Natural killer cell treated with Interleukin-12 subunit alpha and Interleukin-12 subunit beta and Interleukin-15 and Interleukin-18, amount 100 ng/mL, for 72 hours (primary cell): ENCODE data around the gene NRGN. TPM values are rescaled to one million over a fixed set of nuclear protein-coding genes. Genes with fewer than 3 reads are reported as not detected.
A peak's percentile ranks its signal among the peaks of the same experiment; 100 is the strongest.

Experiments
- ATAC-seq, 2 donors: fragments of 150-1000 bp; cut with Tn5 transposase in 1 of 2; sonication (Bioruptor Pico), chemical (Tn5 transposase) in 1 of 2; 2 replicates each; pipeline ENCODE4 v1.10.0; 2021
- DNase-seq: peaks from one replicate; pipeline ENCODE4 v3.0.0; 2022; ENCODE audit warnings: low spot score
- H3K27ac Mint-ChIP-seq, 2 donors: 1 replicate in 1 of 2; 2 replicates in 1 of 2; pipeline ENCODE4 v1.8.0; 2022; ENCODE audit warnings: mixed read lengths in 2 of 2, mild to moderate bottlenecking in 1 of 2, moderate library complexity in 1 of 2
- H3K27me3 Mint-ChIP-seq, 2 donors: 1 replicate in 1 of 2; 2 replicates in 1 of 2; pipeline ENCODE4 v1.8.0; 2022; ENCODE audit warnings: mixed read lengths in 2 of 2
- H3K36me3 Mint-ChIP-seq: one replicate; pipeline ENCODE4 v1.8.0; 2022; ENCODE audit warnings: mixed read lengths
- H3K4me1 Mint-ChIP-seq, 2 donors: 1 replicate in 1 of 2; 2 replicates in 1 of 2; pipeline ENCODE4 v1.8.0; 2022; ENCODE audit warnings: low read depth in 2 of 2, mixed read lengths in 2 of 2, mild to moderate bottlenecking in 1 of 2
- H3K4me3 Mint-ChIP-seq: one replicate; pipeline ENCODE4 v1.8.0; 2022; ENCODE audit warnings: mixed read lengths
- H3K9me3 Mint-ChIP-seq: 2 replicates; pipeline ENCODE4 v1.8.0; 2022; ENCODE audit warnings: mixed read lengths
- total RNA-seq, 2 donors: library from RNA; stranded (reverse); gene quantifications; one replicate each; pipeline ENCODE4 v1.2.3, GENCODE V29; 2022

The NRGN gene
- total RNA-seq, 2 donors from 2014 or later, result 0.57 to 5.4 TPM

DNA sequence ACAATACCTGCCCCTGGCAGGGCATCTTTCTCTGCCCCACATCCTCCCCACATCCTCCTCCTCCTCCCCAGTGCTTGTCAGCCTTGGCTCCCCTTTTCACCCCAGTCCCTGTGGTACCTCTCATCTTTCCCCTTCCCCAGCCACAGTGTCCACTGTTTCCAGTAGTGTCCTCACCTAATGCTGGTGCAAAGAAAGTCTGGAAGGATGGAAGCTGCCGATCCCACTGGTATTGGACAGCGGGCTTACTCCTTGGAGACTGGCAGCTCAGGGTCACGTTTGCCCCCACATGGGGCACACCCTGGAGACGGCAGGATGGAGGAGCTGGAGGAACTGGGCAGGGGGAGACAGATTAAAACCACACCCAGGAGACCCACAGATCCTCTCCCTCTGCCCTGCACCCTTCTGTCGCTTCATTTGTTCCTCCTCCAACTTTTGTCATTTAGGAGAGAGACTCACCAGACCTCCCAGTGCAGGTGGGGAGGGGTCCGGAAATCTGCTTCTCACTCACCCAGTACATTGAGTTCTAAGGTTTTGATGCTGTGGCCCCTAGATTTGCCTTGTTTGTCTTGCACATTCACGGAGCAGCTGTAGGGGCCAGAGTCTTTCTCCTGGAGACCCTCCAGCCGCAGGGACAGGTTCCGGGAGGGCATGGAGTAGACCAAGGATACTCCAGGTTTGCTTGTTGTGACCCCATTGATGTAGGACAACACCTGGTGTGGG lies 16.5 kb downstream of the NRGN start:
- Mint-ChIP-seq H3K9me3 (no peaks in the 10 kb centered on the region), H3K4me1 (peaks cover 6 to 9% of the 10 kb centered on the region in 2 donors), H3K27ac (no peak overlapping the region), H3K27me3 (peaks cover 27 to 31% of the 10 kb centered on the region in 2 donors), H3K4me3 (no peak overlapping the region), H3K36me3 (no peaks in the 10 kb centered on the region)
- no peak for DNase-seq
- no peak for ATAC-seq

DNA sequence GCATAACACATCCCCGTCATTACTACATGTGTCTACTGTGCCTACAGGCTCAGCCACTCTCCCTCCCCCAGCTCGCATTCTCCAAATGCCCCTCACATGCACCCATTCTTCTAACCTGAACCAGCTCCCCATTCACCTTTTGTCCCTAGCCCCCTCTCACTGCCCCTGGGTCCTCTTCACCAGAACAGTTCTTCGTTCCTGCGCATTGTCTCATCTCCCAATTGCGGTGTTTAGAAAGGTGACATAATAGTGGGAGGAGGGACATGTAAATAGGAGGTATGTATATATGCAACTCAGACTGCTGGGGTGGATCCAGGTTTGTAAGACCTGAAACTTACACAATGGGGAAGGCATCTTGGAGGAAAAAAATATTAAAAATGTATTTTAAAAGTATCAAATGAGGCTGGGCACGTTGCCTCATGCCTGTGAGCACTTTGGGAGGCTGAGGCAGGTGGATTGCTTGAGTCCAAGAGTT lies 17.0 kb downstream of the NRGN start:
- Mint-ChIP-seq H3K4me3 (no peak overlapping the region), H3K4me1 (peaks cover 6 to 9% of the 10 kb centered on the region in 2 donors), H3K27ac (no peak overlapping the region), H3K9me3 (no peaks in the 10 kb centered on the region), H3K27me3 (peaks cover 27 to 31% of the 10 kb centered on the region in 2 donors), H3K36me3 (no peaks in the 10 kb centered on the region)
- no peak for ATAC-seq
- DNase-seq, result no peak

- Mint-ChIP-seq H3K27me3 (peaks cover 27 to 31% of the 10 kb centered on the region in 2 donors), H3K27ac (no peak overlapping the region), H3K4me3 (no peak overlapping the region)
Observed at GRCh38 chr11:124757320-124757719, 17.6 kb downstream of the NRGN start.

GRCh38 chr11:124758355-124759265 lies 18.9 kb downstream of the NRGN start:
- H3K9me3 Mint-ChIP-seq, result no peaks in the 10 kb centered on the region
- H3K4me1 Mint-ChIP-seq, result peaks cover 11 to 12% of the 10 kb centered on the region in 2 donors
- no peak overlapping the region for H3K27ac Mint-ChIP-seq
- H3K4me3 Mint-ChIP-seq, result peak overlapping the region; percentile 42
- ATAC-seq (peak; percentile 58 to 69), DNase-seq (no peak)
- peaks cover 34% of the 10 kb centered on the region in 2 donors for H3K27me3 Mint-ChIP-seq
- no peaks in the 10 kb centered on the region for H3K36me3 Mint-ChIP-seq

More at GRCh38 chr11:124757320-124757719, 17.6 kb downstream of the NRGN start:
- no peak for ATAC-seq
- Mint-ChIP-seq H3K4me1 (peaks cover 6 to 9% of the 10 kb centered on the region in 2 donors), H3K36me3 (no peaks in the 10 kb centered on the region), H3K9me3 (no peaks in the 10 kb centered on the region)
- DNase-seq, result no peak

DNA sequence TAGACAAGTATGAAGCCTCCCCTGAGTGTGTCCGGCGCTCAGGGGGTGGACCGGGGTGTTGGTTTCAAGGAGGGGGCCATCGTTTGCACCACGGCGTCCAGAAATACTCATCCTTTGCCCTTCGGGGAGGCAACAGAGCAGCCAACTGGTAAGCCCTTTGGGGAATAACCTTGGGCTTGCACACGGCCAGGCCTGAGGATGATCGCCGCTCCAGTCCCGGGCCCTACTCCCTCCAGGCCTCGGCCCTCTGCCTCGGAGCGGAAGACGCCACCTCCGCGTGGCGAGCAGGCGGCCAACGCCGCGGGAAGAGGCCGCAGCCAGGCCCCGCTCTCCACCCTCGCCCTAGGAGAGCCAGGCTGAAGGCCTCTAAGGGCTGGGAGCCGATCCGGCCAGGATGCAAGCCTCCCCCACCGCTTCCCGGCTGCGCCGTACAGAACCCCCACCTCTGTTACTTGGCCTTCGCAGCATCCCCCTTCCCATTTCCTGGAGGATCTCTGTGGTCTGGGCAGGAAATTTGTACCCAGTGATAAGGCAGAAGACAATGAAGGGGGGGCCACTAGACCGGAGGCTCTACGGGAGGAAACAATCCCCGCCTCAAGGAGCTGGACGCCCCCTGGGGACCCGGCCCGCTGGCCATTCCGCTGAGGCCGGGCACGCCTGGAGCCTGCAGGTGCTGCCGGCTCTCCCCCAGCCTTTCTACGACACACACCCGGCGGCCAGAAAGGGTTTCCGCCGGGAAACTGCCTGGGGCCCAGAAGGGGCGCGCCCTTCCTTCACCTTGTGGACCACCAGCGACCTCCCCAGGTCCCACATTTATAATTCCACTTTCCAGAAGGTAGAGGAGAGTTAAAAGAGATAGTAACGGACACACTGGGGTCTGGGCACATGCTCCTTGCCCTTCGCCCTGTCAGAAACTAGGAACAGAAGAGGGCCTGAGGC lies 19.8 kb downstream of the NRGN start:
- no peak overlapping the region for H3K4me3 Mint-ChIP-seq
- H3K36me3 Mint-ChIP-seq, result no peaks in the 10 kb centered on the region
- peaks cover 11 to 14% of the 10 kb centered on the region in 2 donors for H3K4me1 Mint-ChIP-seq
- no peaks in the 10 kb centered on the region for H3K9me3 Mint-ChIP-seq
- H3K27me3 Mint-ChIP-seq, result peaks cover 30 to 34% of the 10 kb centered on the region in 2 donors
- ATAC-seq, result no peak
- DNase-seq, result no peak
- no peak overlapping the region for H3K27ac Mint-ChIP-seq

DNA sequence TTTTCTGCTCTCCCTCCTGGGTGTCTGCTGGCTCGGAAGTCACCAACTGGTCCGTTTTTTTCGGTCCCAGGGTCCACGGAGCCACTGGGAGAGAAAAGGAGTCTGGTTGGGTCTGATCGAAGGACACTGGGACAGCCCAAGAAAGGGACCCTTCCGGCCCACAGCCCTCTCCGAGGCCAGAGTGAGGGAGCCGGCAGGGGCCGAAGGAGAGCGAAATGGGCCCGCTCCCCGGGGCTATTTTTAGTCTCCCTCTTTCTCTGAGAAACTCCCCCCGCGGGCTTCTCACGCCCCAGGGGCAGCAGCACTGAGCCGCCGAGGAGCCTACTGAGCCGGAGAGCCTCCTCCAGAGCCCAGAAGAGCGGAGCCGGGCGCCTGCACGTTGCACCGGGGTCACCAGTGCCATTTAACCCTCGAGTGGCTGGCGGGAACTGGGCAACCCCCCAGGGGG lies 20.5 kb downstream of the NRGN start:
- Mint-ChIP-seq H3K9me3 (no peaks in the 10 kb centered on the region), H3K27me3 (peaks cover 30 to 34% of the 10 kb centered on the region in 2 donors), H3K36me3 (no peaks in the 10 kb centered on the region), H3K4me3 (no peak overlapping the region), H3K4me1 (peaks cover 11 to 14% of the 10 kb centered on the region in 2 donors), H3K27ac (no peak overlapping the region)
- no peak for DNase-seq
- ATAC-seq, result no peak

DNA sequence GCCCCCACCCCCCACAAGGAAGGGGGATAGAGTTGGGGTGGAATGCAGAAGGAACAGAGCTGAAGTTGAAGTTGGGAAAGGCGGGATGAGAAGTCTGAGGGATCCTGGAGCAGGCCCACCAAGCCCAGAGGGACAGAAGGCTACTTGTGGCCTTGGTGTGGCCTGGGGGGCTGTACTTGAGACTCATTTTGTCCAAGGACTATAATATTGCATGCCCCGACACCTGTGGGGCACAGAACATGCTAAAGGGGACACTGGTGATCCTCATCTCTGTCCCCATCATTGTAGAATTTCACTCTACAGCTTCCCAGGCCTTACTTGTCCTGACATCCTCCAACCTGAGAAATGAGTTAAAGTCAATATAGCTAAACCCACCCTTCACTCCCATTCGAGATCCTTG lies 21.1 kb downstream of the NRGN start:
- Mint-ChIP-seq H3K27me3 (peaks cover 30 to 34% of the 10 kb centered on the region in 2 donors), H3K36me3 (no peaks in the 10 kb centered on the region), H3K27ac (no peak overlapping the region), H3K4me1 (peaks cover 11 to 14% of the 10 kb centered on the region in 2 donors), H3K9me3 (no peaks in the 10 kb centered on the region), H3K4me3 (peak overlapping the region; percentile 22)
- ATAC-seq, result no peak
- DNase-seq, result no peak

DNA sequence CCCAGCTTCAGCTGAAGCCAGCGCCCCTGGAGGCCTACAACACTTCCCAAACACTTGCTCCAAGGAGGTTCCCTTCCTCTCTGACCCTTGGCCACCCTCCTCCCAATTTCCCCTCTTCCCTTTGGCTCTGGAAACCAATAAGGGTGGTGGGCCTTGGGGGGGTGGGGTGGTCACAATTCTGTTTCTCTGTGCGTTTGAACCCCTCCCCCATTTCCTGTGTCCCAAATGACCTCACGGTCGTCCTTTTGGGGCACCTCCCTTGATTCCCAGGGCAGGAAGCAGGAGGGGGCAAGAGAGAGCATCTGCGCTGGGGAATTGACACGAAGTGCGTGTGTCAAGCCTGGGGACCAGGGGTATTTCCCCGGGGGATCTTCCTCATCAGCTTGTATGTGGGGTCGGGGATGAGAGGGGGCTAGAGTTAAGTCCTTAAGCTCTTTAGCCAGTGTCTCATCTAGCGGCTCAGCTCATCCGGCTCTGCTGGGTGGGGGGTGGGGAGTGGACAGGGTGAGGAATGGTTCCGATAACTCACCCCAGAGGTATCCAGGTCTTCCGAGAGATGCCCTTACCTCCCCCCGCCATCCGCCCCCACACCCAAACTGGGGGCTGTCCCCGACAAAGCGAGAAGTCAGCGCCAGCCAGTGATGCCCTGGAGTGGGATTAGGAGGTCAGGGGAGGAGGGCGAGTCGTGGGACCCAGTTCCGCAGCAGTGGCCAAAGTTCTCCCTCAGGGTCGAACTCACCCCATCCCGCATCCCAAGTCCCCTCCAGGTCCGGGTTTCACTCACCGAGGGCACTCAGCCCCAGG lies 21.8 kb downstream of the NRGN start:
- H3K27me3 Mint-ChIP-seq, result peaks cover 27 to 31% of the 10 kb centered on the region in 2 donors
- no peaks in the 10 kb centered on the region for H3K9me3 Mint-ChIP-seq
- peaks cover 11 to 14% of the 10 kb centered on the region in 2 donors for H3K4me1 Mint-ChIP-seq
- H3K27ac Mint-ChIP-seq, result no peak overlapping the region
- DNase-seq, result no peak
- no peaks in the 10 kb centered on the region for H3K36me3 Mint-ChIP-seq
- H3K4me3 Mint-ChIP-seq, result peak overlapping the region; percentile 32
- no peak for ATAC-seq

- ATAC-seq (peak; percentile 85 to 90), DNase-seq (peak; percentile 80)
- no peaks in the 10 kb centered on the region for H3K9me3 Mint-ChIP-seq
- no peak within 1 kb of the TSS for H3K27ac Mint-ChIP-seq
- H3K36me3 Mint-ChIP-seq, result no peaks in the 10 kb centered on the region
- H3K4me3 Mint-ChIP-seq, result peak within 1 kb of the TSS; percentile 87
- peaks cover 11 to 14% of the 10 kb centered on the region in 2 donors for H3K4me1 Mint-ChIP-seq
- peaks cover 21 to 25% of the 10 kb centered on the region in 2 donors for H3K27me3 Mint-ChIP-seq
Observed at GRCh38 chr11:124762105-124762623, 22.4 kb downstream of the NRGN start, which contains the start of gene ESAM. Gene ESAM (minus strand): TSS chr11:124762290. CDS start chr11:124762154, 136 bp downstream.

GRCh38 chr11:124762624-124763155 lies 22.9 kb downstream of the NRGN start:
- DNase-seq, result no peak
- peak; percentile 42 to 54 for ATAC-seq
- Mint-ChIP-seq H3K4me3 (peak overlapping the region; percentile 87), H3K4me1 (peaks cover 11 to 14% of the 10 kb centered on the region in 2 donors), H3K27me3 (peaks cover 19% of the 10 kb centered on the region in 2 donors), H3K36me3 (no peaks in the 10 kb centered on the region), H3K27ac (no peak overlapping the region), H3K9me3 (no peaks in the 10 kb centered on the region)

- ATAC-seq, result peak in 1 of 2 donors; percentile 55
- no peak overlapping the region for H3K27ac Mint-ChIP-seq
- peaks cover 9 to 12% of the 10 kb centered on the region in 2 donors for H3K4me1 Mint-ChIP-seq
Observed at GRCh38 chr11:124763156-124763947, 23.6 kb downstream of the NRGN start.

More at GRCh38 chr11:124763156-124763947, 23.6 kb downstream of the NRGN start:
- Mint-ChIP-seq H3K9me3 (no peaks in the 10 kb centered on the region), H3K27me3 (peaks cover 13 to 16% of the 10 kb centered on the region in 2 donors), H3K36me3 (no peaks in the 10 kb centered on the region), H3K4me3 (peak overlapping the region; percentile 87)
- DNase-seq, result peak; percentile 78
